SK-N-SH (cell line): Measurements from ENCODE around the gene TMEM200B. TPM values are rescaled to one million over a fixed set of nuclear protein-coding genes. Genes with fewer than 3 reads are reported as not detected.

ENCODE experiments used
- CTCF ChIA-PET: fragments of 300-600, 350-600 bp; formaldehyde crosslinking; extraction: SDS; loops from one replicate; lab custom pipeline; 2021; lab: Yijun Ruan, JAX
- POLR2A ChIA-PET: fragments of 350-600 bp; sonication (Branson Sonifier 250); formaldehyde crosslinking; extraction: SDS; loops from one replicate; lab custom pipeline; 2020; ENCODE audit warnings: antibody characterized with exemption, inconsistent platforms; lab: Yijun Ruan, JAX
- DNase-seq: peaks from one replicate; pipeline ENCODE4 v3.0.0; 2012
- H2AFZ ChIP-seq: fragments of 200-600 bp; sonication (generic); 2 replicates; pipeline ENCODE4 v1.8.1; 2016; ENCODE audit warnings: antibody characterized with exemption, mild to moderate bottlenecking, low read depth
- H3F3A ChIP-seq: fragments of 200-600 bp; sonication (generic); replicated peaks from 2 replicates; pipeline ENCODE3; 2016; ENCODE audit warnings: antibody characterized with exemption, mild to moderate bottlenecking; ENCODE audit not compliant: insufficient read depth
- H3K27ac ChIP-seq, 2 experiments: fragments of 200-500 bp in 1 of 2; fragments of 200-600 bp in 1 of 2; sonication (Bioruptor generic) in 1 of 2; sonication (generic), shearing (Covaris generic) in 1 of 2; 2 replicates each; pipeline versions ENCODE4 v1.5.1 to v1.6.1; 2014 to 2016; ENCODE audit warnings: low read depth in 2 of 2, inconsistent platforms in 1 of 2, low read length in 1 of 2, mild to moderate bottlenecking in 1 of 2, mixed read lengths in 1 of 2
- H3K27me3 ChIP-seq: fragments of 200-600 bp; sonication (generic), shearing (Covaris generic); 2 replicates; pipeline ENCODE4 v1.6.1; 2016; ENCODE audit warnings: mixed run types; ENCODE audit not compliant: insufficient read depth
- H3K36me3 ChIP-seq, 2 experiments: fragments of 200-500 bp in 1 of 2; fragments of 200-600 bp in 1 of 2; sonication (Bioruptor generic) in 1 of 2; sonication (generic) in 1 of 2; replicated peaks in 1 of 2; 2 replicates each; pipeline versions ENCODE3 to v1.5.1; 2014 to 2016; ENCODE audit warnings: low read length in 1 of 2, mild to moderate bottlenecking in 1 of 2; ENCODE audit not compliant: insufficient read depth in 2 of 2, control insufficient read depth in 1 of 2
- H3K4me1 ChIP-seq, 2 experiments: fragments of 200-500 bp in 1 of 2; fragments of 200-600 bp in 1 of 2; sonication (Bioruptor generic) in 1 of 2; sonication (generic), shearing (Covaris generic) in 1 of 2; 2 replicates each; pipeline versions ENCODE4 v1.5.1 to v1.6.1; 2014 to 2016; ENCODE audit warnings: low read depth in 1 of 2, low read length in 1 of 2, mixed run types in 1 of 2; ENCODE audit not compliant: insufficient read depth in 2 of 2, control insufficient read depth in 1 of 2
- H3K4me2 ChIP-seq: fragments of 200-600 bp; sonication (generic), shearing (Covaris generic); 2 replicates; pipeline ENCODE4 v1.6.1; 2017; ENCODE audit warnings: mixed run types
- H3K4me3 ChIP-seq, 2 experiments: fragments of 200-500 bp in 1 of 2; fragments of 200-600 bp in 1 of 2; sonication (Bioruptor generic) in 1 of 2; sonication (generic), shearing (Covaris generic) in 1 of 2; 2 replicates each; pipeline versions ENCODE4 v1.5.1 to v1.8.1; 2014 to 2016; ENCODE audit warnings: low read depth in 2 of 2, inconsistent platforms in 1 of 2, low read length in 1 of 2, mild to moderate bottlenecking in 1 of 2, mixed read lengths in 1 of 2, moderate library complexity in 1 of 2
- H3K79me2 ChIP-seq: fragments of 200-600 bp; sonication (generic); 2 replicates; pipeline ENCODE4 v1.8.1; 2017; ENCODE audit warnings: mild to moderate bottlenecking; ENCODE audit not compliant: insufficient read depth
- H3K9ac ChIP-seq: fragments of 200-600 bp; sonication (generic); 2 replicates; pipeline ENCODE4 v1.6.1; 2017; ENCODE audit warnings: mixed run types
- H3K9me2 ChIP-seq: fragments of 200-600 bp; sonication (generic); 2 replicates; pipeline ENCODE4 v1.6.1; 2017; ENCODE audit warnings: mixed run types
- H3K9me3 ChIP-seq: fragments of 200-600 bp; sonication (generic); 2 replicates; pipeline ENCODE4 v1.6.1; 2017; ENCODE audit warnings: mixed run types, mild to moderate bottlenecking, moderate library complexity
- H4K20me1 ChIP-seq: fragments of 200-600 bp; sonication (generic); 2 replicates; pipeline ENCODE4 v1.6.1; 2017; ENCODE audit warnings: mild to moderate bottlenecking, mixed run types; ENCODE audit not compliant: insufficient read depth
- CHD2 ChIP-seq: fragments of 150-350 bp; IDR thresholded peaks from 2 replicates; pipeline ENCODE4 v1.6.1; 2018; ENCODE audit warnings: low read length; ENCODE audit not compliant: partially characterized antibody
- EP300 ChIP-seq, 2 experiments: IDR thresholded peaks; 2 replicates each; pipeline versions ENCODE4 v1.4.0 to v1.6.1; 2012; ENCODE audit warnings: borderline replicate concordance in 1 of 2, low read depth in 1 of 2, low read length in 1 of 2
- EZH2phosphoT487 ChIP-seq: fragments of 200-600 bp; sonication (generic); IDR thresholded peaks from 2 replicates; pipeline ENCODE4 v1.6.1; 2017; ENCODE audit warnings: low read depth, mixed run types, mild to moderate bottlenecking, antibody characterized with exemption, moderate library complexity, borderline replicate concordance
- FOSL2 ChIP-seq: IDR thresholded peaks from 2 replicates; pipeline ENCODE4 v1.4.0; 2012; ENCODE audit warnings: low read depth, mild to moderate bottlenecking, moderate library complexity, borderline replicate concordance
- GABPA ChIP-seq: IDR thresholded peaks from 2 replicates; pipeline ENCODE4 v1.4.0; 2012; ENCODE audit warnings: low read depth, mild to moderate bottlenecking
- JUND ChIP-seq: IDR thresholded peaks from 2 replicates; pipeline ENCODE4 v1.4.0; 2012
- RAD21 ChIP-seq: IDR thresholded peaks from 2 replicates; pipeline ENCODE4 v1.6.1; 2012; ENCODE audit warnings: mild to moderate bottlenecking, low read length
- RFX5 ChIP-seq: IDR thresholded peaks from 2 replicates; pipeline ENCODE4 v1.6.1; 2012; ENCODE audit warnings: mild to moderate bottlenecking, improper control_type of control experiment, low read length
- SIN3A ChIP-seq: IDR thresholded peaks from 2 replicates; pipeline ENCODE4 v1.6.1; 2012; ENCODE audit warnings: low read depth, mild to moderate bottlenecking, low read length, moderate library complexity, borderline replicate concordance
- TCF12 ChIP-seq: IDR thresholded peaks from 2 replicates; pipeline ENCODE4 v1.4.0; 2012
- YY1 ChIP-seq: IDR thresholded peaks from 2 replicates; pipeline ENCODE4 v1.4.0; 2012; ENCODE audit warnings: low read depth, mild to moderate bottlenecking
- WGBS: methylation state at CpG from one replicate; pipeline ENCODE4 v1.1.6; 2017; ENCODE audit warnings: low lambda C conversion rate; 5-methylcytosine and 5-hydroxymethylcytosine counted together
- polyA plus RNA-seq, 3 experiments: library from polyadenylated mRNA; depleted of rRNA; stranded (reverse); fragments of >200 nt; gene quantifications; 2 replicates each; pipeline ENCODE4 v1.2.3, GENCODE V29; 2012
- TF ChIP-seq, protein P1 (sequence below): fragments of 200-600 bp; sonication (generic); IDR thresholded peaks from 2 replicates; pipeline ENCODE4 v1.6.1; 2017; ENCODE audit warnings: antibody characterized with exemption, mild to moderate bottlenecking, moderate library complexity
- TF ChIP-seq, protein P2 (sequence below): IDR thresholded peaks from 2 replicates; pipeline ENCODE4 v1.4.0; 2012; ENCODE audit warnings: low read depth, borderline replicate concordance
- TF ChIP-seq, protein P3 (sequence below): IDR thresholded peaks from 2 replicates; pipeline ENCODE4; 2012
- TF ChIP-seq, protein P4 (sequence below): IDR thresholded peaks from 2 replicates; pipeline ENCODE4 v1.6.1; 2012; ENCODE audit warnings: mild to moderate bottlenecking, low read depth, low read length, moderate library complexity
- TF ChIP-seq, protein P5 (sequence below): IDR thresholded peaks from 2 replicates; pipeline ENCODE4 v1.4.0; 2012; ENCODE audit warnings: low read depth
- TF ChIP-seq, protein P6 (sequence below): fragments of 150-350 bp; IDR thresholded peaks from 2 replicates; pipeline ENCODE4 v1.6.1; 2016; ENCODE audit warnings: mild to moderate bottlenecking, low read depth, low read length

TMEM200B gene
- polyA plus RNA-seq, 1 of the 3 experiments (the other 2 are of a cell fraction): 1.5 TPM

DNA sequence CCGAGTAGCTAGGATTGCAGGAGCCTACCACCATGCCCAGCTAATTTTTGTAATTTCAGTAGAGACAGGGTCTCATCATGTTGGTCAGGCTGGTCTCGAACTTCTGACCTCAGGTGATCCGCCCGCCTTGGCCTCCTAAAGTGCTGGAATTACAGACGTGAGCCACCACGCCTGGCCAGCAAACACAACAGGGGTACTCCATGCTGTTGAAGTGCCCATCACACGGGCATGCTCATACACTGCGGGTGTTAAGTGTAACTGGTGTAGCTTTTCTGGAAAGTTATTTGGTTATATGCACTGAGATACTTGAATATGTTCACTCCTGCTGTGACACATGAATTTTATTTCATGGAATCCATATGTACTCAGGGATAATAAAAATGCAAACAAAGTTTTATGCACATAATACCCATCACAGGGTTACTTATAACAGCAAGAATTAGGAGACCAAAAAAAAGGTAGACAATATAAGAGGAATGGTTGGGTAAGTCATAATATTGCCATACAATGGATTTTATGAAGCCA, 48.8 kb upstream of the TMEM200B start (continued):
- TF ChIP-seq JUND (no peak), RAD21 (no peak), FOSL2 (no peak), CHD2 (no peak), RFX5 (no peak)
- TF ChIP-seq, protein P1, sequence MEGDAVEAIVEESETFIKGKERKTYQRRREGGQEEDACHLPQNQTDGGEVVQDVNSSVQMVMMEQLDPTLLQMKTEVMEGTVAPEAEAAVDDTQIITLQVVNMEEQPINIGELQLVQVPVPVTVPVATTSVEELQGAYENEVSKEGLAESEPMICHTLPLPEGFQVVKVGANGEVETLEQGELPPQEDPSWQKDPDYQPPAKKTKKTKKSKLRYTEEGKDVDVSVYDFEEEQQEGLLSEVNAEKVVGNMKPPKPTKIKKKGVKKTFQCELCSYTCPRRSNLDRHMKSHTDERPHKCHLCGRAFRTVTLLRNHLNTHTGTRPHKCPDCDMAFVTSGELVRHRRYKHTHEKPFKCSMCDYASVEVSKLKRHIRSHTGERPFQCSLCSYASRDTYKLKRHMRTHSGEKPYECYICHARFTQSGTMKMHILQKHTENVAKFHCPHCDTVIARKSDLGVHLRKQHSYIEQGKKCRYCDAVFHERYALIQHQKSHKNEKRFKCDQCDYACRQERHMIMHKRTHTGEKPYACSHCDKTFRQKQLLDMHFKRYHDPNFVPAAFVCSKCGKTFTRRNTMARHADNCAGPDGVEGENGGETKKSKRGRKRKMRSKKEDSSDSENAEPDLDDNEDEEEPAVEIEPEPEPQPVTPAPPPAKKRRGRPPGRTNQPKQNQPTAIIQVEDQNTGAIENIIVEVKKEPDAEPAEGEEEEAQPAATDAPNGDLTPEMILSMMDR: no peak
- TF ChIP-seq, protein P2, sequence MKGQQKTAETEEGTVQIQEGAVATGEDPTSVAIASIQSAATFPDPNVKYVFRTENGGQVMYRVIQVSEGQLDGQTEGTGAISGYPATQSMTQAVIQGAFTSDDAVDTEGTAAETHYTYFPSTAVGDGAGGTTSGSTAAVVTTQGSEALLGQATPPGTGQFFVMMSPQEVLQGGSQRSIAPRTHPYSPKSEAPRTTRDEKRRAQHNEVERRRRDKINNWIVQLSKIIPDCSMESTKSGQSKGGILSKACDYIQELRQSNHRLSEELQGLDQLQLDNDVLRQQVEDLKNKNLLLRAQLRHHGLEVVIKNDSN: no peak
- TF ChIP-seq, protein P3, sequence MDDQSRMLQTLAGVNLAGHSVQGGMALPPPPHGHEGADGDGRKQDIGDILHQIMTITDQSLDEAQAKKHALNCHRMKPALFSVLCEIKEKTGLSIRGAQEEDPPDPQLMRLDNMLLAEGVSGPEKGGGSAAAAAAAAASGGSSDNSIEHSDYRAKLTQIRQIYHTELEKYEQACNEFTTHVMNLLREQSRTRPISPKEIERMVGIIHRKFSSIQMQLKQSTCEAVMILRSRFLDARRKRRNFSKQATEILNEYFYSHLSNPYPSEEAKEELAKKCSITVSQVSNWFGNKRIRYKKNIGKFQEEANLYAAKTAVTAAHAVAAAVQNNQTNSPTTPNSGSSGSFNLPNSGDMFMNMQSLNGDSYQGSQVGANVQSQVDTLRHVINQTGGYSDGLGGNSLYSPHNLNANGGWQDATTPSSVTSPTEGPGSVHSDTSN: no peak

DNA sequence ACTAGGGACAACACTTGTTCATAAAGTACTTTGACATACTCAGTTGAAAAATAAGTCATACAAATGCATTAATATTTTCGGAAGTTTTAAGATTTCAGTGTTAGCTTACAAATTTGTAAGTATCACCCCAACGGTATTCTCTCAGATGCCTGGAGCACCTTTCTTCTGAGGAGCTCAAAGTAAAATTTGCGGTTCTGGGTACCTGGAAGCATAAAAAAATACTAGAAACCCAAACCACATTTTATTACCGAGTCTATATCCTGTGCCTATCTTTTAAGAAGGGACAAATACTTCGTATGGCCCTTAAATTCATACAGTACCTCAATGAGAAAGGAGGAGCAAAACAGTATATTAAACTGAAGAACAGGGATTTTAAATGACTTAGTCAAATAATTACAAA, 47.8 kb upstream of the TMEM200B start:
- no peak overlapping the region for H3K4me3 ChIP-seq
- H3K36me3 ChIP-seq: peaks cover 20 to 27% of the 10 kb centered on the region in 2 experiments
- H3K9ac ChIP-seq: no peak overlapping the region
- ChIA-PET POLR2A (interaction anchor here (1.1 kb wide), 2 partner anchors 10 to 26 kb away, joined by 3 to 4 read pairs; partner anchors contain the start of gene SRSF4), CTCF (interaction anchor here (0.7 to 3.7 kb wide), 3 partner anchors 10 to 289 kb away, joined by 3 to 24 read pairs (median 3); partner anchors contain the start of gene SRSF4)
- peaks cover 95% of the 10 kb centered on the region for H4K20me1 ChIP-seq
- no peak overlapping the region for H3K4me2 ChIP-seq
- H3K4me1 ChIP-seq: peaks cover 3 to 20% of the 10 kb centered on the region in 2 experiments; a peak in 3 of 4 replicates
- H2AFZ ChIP-seq: no peak overlapping the region
- no peaks in the 10 kb centered on the region for H3K27me3 ChIP-seq
- no peak overlapping the region for H3K27ac ChIP-seq
- 98% methylated on average over 5 of the region's 5 CpGs for WGBS
- DNase-seq: no peak
- peaks cover 100% of the 10 kb centered on the region for H3K79me2 ChIP-seq
- no peaks in the 10 kb centered on the region for H3K9me3 ChIP-seq
- H3F3A ChIP-seq: peaks cover 8% of the 10 kb centered on the region
- TF ChIP-seq TCF12: no peak
- TF ChIP-seq, protein P4, sequence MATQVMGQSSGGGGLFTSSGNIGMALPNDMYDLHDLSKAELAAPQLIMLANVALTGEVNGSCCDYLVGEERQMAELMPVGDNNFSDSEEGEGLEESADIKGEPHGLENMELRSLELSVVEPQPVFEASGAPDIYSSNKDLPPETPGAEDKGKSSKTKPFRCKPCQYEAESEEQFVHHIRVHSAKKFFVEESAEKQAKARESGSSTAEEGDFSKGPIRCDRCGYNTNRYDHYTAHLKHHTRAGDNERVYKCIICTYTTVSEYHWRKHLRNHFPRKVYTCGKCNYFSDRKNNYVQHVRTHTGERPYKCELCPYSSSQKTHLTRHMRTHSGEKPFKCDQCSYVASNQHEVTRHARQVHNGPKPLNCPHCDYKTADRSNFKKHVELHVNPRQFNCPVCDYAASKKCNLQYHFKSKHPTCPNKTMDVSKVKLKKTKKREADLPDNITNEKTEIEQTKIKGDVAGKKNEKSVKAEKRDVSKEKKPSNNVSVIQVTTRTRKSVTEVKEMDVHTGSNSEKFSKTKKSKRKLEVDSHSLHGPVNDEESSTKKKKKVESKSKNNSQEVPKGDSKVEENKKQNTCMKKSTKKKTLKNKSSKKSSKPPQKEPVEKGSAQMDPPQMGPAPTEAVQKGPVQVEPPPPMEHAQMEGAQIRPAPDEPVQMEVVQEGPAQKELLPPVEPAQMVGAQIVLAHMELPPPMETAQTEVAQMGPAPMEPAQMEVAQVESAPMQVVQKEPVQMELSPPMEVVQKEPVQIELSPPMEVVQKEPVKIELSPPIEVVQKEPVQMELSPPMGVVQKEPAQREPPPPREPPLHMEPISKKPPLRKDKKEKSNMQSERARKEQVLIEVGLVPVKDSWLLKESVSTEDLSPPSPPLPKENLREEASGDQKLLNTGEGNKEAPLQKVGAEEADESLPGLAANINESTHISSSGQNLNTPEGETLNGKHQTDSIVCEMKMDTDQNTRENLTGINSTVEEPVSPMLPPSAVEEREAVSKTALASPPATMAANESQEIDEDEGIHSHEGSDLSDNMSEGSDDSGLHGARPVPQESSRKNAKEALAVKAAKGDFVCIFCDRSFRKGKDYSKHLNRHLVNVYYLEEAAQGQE: no peak
- no peak for TF ChIP-seq EP300 (IDR thresholded peaks at IDR 0.05; ENCODE audit: borderline replicate concordance in 1 of 2, low read depth in 1 of 2, low read length in 1 of 2)
- TF ChIP-seq, protein P5, sequence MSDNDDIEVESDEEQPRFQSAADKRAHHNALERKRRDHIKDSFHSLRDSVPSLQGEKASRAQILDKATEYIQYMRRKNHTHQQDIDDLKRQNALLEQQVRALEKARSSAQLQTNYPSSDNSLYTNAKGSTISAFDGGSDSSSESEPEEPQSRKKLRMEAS: no peak
- TF ChIP-seq, protein P2: no peak
- TF ChIP-seq GABPA: no peak
- no peak for TF ChIP-seq SIN3A
- no peak for TF ChIP-seq RAD21
- TF ChIP-seq, protein P6, sequence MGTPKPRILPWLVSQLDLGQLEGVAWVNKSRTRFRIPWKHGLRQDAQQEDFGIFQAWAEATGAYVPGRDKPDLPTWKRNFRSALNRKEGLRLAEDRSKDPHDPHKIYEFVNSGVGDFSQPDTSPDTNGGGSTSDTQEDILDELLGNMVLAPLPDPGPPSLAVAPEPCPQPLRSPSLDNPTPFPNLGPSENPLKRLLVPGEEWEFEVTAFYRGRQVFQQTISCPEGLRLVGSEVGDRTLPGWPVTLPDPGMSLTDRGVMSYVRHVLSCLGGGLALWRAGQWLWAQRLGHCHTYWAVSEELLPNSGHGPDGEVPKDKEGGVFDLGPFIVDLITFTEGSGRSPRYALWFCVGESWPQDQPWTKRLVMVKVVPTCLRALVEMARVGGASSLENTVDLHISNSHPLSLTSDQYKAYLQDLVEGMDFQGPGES: no peak
- TF ChIP-seq, protein P1: no peak
- TF ChIP-seq YY1: no peak
- TF ChIP-seq RFX5: no peak
- no peak for TF ChIP-seq JUND
- TF ChIP-seq EZH2phosphoT487: no peak
- H3K9me2 ChIP-seq: no peaks in the 10 kb centered on the region
